ENCODE results near the gene MTG1. TPM values are rescaled to one million over a fixed set of nuclear protein-coding genes. Genes with fewer than 3 reads are reported as not detected.

Gene MTG1
- total and polyA plus RNA-seq, 10 of the 15 experiments (the other 5 are each of a cell fraction or from before 2014, with no cell fraction given), result 6.2 to 104 (median 62.5) TPM

DNA sequence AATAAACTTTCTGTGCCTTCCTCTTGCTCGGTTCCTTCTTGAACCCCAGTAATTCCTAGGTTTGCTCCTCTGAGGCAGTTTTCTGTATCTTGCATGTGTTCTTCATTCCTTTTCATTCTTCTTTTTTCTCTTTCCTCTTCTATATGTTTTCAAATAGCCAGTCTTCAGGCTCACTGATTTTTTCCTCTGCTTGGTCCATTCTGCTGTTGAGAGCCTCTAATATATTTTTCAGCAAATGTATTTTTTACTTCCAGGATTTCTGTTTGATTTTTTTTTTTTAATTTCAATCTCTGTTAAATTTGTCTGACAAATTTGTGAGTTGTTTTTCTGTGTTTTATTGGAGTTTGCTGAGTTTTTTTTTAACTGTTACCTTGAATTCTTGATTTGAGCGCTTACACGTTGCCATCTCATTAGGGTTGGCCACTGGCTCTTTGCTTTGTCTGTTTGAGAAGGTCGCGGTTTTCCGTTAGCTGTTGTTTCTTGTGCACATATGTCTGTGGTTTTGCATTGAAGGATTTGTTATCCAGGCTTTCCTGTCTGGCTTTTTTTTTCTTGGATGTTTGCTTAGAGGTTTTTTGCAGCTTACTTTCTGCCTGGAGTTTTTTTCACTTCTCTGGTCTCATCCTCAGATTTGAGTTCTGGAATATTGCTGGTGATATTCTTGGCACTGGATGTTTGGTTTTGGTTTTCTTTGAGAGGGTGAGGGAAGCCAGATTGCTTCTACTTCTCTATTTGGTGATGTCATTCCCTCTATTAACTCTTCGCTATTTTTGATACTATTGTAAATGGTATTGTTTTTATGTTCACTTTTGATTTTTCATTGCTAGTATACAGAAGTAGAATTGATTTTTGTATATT lies 17.8 kb downstream of the MTG1 start:
- ATAC-seq, result no peak
- H3K27me3 ChIP-seq (replicated peaks in 1 of 2; ENCODE audit: control insufficient read depth in 2 of 2, insufficient read depth in 2 of 2, low read length in 1 of 2), result no peaks in the 10 kb centered on the region
- in situ Hi-C loops (cut with MboI) (no loop called here), intact Hi-C loops (cut with micrococcal nuclease; ENCODE audit: unreplicated experiment) (no loop called here)
- ChIA-PET CTCF (interaction anchor here (1.2 kb wide), 1 partner anchor 82 kb away, joined by 5 read pairs; no protein-coding TSS in a partner anchor), RAD21 (ENCODE audit: unreplicated experiment) (no interaction called here), SMC1A (ENCODE audit: uncharacterized antibody, unreplicated experiment) (interaction anchor here (0.9 to 1.5 kb wide), 3 partner anchors 10 to 21 kb away, joined by 3 to 6 read pairs (median 3); no protein-coding TSS in a partner anchor), POLR2A (no interaction called here)
- H4K20me1 ChIP-seq (ENCODE audit: control insufficient read depth, insufficient read depth), result no peaks in the 10 kb centered on the region
- H2AFZ ChIP-seq (ENCODE audit: control insufficient read depth, low read depth, low read length), result no peak overlapping the region
- peaks cover 32% of the 10 kb centered on the region for H3K9me3 ChIP-seq (replicated peaks; ENCODE audit: control insufficient read depth, insufficient read depth, low read length)
- H3K79me2 ChIP-seq (ENCODE audit: control insufficient read depth, insufficient read depth, low read length), result peaks cover 7% of the 10 kb centered on the region
- H3K4me1 ChIP-seq (ENCODE audit: control insufficient read depth, insufficient read depth, low read length), result peaks cover 2% of the 10 kb centered on the region; the same call in 1 of the 2 replicates
- TF ChIP-seq GABPA (IDR thresholded peaks at IDR 0.05; ENCODE audit: low read depth), result no peak
- TF ChIP-seq, protein P1, sequence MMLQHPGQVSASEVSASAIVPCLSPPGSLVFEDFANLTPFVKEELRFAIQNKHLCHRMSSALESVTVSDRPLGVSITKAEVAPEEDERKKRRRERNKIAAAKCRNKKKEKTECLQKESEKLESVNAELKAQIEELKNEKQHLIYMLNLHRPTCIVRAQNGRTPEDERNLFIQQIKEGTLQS (IDR thresholded peaks at IDR 0.05; ENCODE audit: borderline replicate concordance, extremely low read depth, low read depth, low read length), result no peak
- TF ChIP-seq, protein P2, sequence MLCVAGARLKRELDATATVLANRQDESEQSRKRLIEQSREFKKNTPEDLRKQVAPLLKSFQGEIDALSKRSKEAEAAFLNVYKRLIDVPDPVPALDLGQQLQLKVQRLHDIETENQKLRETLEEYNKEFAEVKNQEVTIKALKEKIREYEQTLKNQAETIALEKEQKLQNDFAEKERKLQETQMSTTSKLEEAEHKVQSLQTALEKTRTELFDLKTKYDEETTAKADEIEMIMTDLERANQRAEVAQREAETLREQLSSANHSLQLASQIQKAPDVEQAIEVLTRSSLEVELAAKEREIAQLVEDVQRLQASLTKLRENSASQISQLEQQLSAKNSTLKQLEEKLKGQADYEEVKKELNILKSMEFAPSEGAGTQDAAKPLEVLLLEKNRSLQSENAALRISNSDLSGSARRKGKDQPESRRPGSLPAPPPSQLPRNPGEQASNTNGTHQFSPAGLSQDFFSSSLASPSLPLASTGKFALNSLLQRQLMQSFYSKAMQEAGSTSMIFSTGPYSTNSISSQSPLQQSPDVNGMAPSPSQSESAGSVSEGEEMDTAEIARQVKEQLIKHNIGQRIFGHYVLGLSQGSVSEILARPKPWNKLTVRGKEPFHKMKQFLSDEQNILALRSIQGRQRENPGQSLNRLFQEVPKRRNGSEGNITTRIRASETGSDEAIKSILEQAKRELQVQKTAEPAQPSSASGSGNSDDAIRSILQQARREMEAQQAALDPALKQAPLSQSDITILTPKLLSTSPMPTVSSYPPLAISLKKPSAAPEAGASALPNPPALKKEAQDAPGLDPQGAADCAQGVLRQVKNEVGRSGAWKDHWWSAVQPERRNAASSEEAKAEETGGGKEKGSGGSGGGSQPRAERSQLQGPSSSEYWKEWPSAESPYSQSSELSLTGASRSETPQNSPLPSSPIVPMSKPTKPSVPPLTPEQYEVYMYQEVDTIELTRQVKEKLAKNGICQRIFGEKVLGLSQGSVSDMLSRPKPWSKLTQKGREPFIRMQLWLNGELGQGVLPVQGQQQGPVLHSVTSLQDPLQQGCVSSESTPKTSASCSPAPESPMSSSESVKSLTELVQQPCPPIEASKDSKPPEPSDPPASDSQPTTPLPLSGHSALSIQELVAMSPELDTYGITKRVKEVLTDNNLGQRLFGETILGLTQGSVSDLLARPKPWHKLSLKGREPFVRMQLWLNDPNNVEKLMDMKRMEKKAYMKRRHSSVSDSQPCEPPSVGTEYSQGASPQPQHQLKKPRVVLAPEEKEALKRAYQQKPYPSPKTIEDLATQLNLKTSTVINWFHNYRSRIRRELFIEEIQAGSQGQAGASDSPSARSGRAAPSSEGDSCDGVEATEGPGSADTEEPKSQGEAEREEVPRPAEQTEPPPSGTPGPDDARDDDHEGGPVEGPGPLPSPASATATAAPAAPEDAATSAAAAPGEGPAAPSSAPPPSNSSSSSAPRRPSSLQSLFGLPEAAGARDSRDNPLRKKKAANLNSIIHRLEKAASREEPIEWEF (IDR thresholded peaks at IDR 0.05; ENCODE audit: insufficient replicate concordance, low read depth, low read length), result no peak
- peak; percentile 72; the same call in 1 of the 2 replicates for TF ChIP-seq CBX5 (IDR thresholded peaks at IDR 0.05; ENCODE audit: low read depth)
- TF ChIP-seq YBX1 (IDR thresholded peaks at IDR 0.05), result no peak
- BruUV-seq (replicated peaks), result no TSS peak
- no peak for DNase-seq (ENCODE audit: low read depth, low spot score)
- no peak overlapping the region for H3K27ac ChIP-seq (ENCODE audit: control insufficient read depth, insufficient read depth)
- peaks cover 1 to 44% of the 10 kb centered on the region in 2 experiments; a peak in 3 of 4 replicates for H3K36me3 ChIP-seq (ENCODE audit: control insufficient read depth in 2 of 2, insufficient read depth in 2 of 2, low read length in 1 of 2)
- H3K4me2 ChIP-seq (ENCODE audit: control insufficient read depth, insufficient read depth), result no peak overlapping the region
- no peak overlapping the region for H3K9ac ChIP-seq (ENCODE audit: control insufficient read depth, insufficient read depth, low read length)
- FAIRE-seq, result no peak
- 97% methylated on average over 7 of the region's 7 CpGs for WGBS (ENCODE audit: insufficient coverage, insufficient replicate concordance, low lambda C conversion rate, missing lambda C conversion rate)
- no peak overlapping the region for H3K4me3 ChIP-seq
